ENCODE data around the gene ACTR3C.
"Not testable (repeated sequence)": the region's sequence is repeated elsewhere in the genome, so short reads cannot be mapped to it uniquely, and the experiment has no call there.

- TF ChIP-seq CTCF, POLR2A (IDR thresholded peaks at IDR 0.05): not testable (repeated sequence)
Observed at GRCh38 chr7:150295027-150295426, 28.3 kb downstream of the ACTR3C start.
